ENCODE data around the gene FABP7.

- TF ChIP-seq CTCF (conservative IDR thresholded peaks at IDR 0.05; ENCODE audit: low read depth, low read length) (no peak), EZH2 (IDR thresholded peaks at IDR 0.05; ENCODE audit: low read length, unreplicated experiment) (no peak)
These were observed 38.6 kb upstream of the FABP7 start for GRCh38 chr6:122740936-122741335.
